GM19240 (cell line): ENCODE measurements around the gene SDSL.

Experiments
- DNase-seq: peaks from one replicate; pipeline ENCODE4 v3.0.0; 2011; ENCODE audit warnings: low spot score; ENCODE audit not compliant: insufficient read length

Gene SDSL

DNA sequence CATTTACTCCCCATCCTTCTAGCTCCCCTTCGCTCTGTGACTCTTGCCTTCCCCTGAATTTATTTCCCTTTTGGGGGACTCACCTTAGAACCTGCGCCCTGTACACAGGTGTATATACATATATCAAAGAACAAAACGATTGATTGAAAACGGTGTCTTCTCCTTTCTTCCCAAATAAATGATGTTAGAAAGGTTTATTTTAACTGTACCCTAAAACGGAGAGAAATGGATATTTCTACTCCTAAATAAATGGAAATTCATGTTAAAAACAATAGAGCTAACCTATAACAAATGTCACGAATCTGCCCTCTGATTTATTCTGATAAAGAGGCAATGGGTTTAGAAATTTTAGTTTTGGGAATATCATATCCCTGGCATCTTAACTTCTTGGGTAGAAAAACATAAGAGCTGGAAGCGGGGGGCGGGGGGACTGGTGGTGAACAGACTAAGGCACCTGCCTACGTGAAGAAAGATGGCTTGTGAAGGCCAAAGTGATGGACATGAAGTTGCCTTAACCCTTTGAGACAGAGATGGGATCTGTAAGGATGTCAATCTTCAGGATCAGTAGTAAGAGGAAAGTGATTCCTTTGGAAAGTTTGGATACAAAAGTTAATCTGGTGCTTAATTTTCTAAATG is 58.3 kb downstream of the SDSL start:
- no peak for DNase-seq

DNA sequence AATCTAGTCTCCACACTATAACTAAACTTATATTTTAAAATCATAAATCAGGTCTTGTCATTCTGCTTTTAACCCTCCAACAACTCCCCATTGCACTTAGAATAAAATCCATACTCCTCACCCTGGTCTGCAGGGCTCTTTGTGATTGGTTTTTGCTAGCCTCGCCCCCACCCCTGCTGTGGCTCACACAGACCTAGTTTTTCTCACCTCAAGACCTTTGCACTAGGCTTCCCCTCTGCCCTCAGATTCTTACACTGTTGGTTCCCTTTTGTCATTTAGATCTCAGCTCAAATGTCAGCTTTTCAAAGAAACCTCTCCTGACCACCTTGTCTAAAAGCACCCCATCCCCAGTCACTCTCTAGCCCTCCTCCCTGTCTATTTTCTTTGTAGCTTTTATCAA is 60.2 kb downstream of the SDSL start:
- no peak for DNase-seq

DNA sequence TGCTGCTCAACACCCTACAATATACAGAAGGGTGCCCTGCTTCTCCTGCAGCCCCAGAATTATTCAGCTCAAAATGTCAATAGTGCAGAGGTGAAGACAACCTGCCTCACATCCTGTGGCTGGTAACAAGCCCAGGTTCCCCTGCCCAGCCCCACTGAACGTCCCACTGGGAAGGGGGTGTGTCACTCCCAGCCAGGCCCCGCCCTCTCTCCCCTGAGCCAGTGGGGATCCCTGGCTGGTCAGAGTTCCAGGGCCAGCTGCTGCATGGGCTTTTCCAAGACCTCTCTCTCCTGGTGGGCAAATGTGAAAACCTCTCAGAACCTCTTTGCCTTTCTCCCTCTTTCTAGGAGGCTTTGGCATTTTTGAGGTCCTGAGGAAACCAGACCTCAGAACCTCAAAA is 63.1 kb downstream of the SDSL start:
- DNase-seq: no peak

DNA sequence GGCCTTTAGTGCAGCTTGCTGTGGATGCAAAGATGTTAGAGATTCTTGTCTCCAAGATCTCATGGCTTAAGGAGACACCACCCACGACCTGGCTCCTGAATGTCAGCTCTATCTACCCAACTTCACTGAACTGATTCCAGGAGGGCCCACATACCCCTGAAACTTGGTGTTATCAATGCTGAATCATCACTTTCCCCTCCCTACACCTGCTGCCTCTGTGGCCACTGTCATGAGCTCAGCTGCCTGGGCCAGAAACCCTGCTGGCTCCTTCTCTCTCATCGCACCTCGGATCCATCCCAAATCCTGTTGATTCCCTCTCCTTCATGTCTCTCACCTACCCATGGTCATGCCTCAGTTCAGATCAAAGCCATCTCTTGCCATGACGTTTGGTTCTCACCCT is 64.5 kb downstream of the SDSL start:
- DNase-seq: no peak
